ENCODE results near the gene EYA4. TPM values are rescaled to one million over a fixed set of nuclear protein-coding genes. Genes with fewer than 3 reads are reported as not detected.

Gene EYA4
- total RNA-seq, 4 donors from 2014 or later, result 0.10 to 3.4 (median 0.23) TPM; not detected in 1

GRCh38 chr6:133478673-133479072 lies 237.5 kb downstream of the EYA4 start:
- no peak overlapping the region for H3K27ac ChIP-seq
- 72% methylated on average over 2 of the region's 2 CpGs for WGBS
- H3K4me1 ChIP-seq, result no peaks in the 10 kb centered on the region
- TF ChIP-seq POLR2AphosphoS5 (IDR thresholded peaks at IDR 0.05) (no peak), EP300 (IDR thresholded peaks at IDR 0.05) (no peak), CTCF (IDR thresholded peaks at IDR 0.05) (no peak), POLR2A (IDR thresholded peaks at IDR 0.05) (no peak)
- no peaks in the 10 kb centered on the region for H3K9me3 ChIP-seq
- no peaks in the 10 kb centered on the region for H3K27me3 ChIP-seq
- H3K4me3 ChIP-seq, result no peak overlapping the region
- H3K36me3 ChIP-seq, result no peaks in the 10 kb centered on the region
- DNase-seq (ENCODE audit: low spot score in 2 of 2), result no peak

GRCh38 chr6:133487174-133487573 lies 246.0 kb downstream of the EYA4 start:
- Histone ChIP-seq H3K4me1 (no peaks in the 10 kb centered on the region), H3K27ac (no peak overlapping the region), H3K9me3 (no peaks in the 10 kb centered on the region), H3K36me3 (no peaks in the 10 kb centered on the region), H3K4me3 (no peak overlapping the region), H3K27me3 (no peaks in the 10 kb centered on the region)
- 70% methylated on average over 2 of the region's 2 CpGs for WGBS
- TF ChIP-seq CTCF (IDR thresholded peaks at IDR 0.05) (no peak), EP300 (IDR thresholded peaks at IDR 0.05) (no peak), POLR2AphosphoS5 (IDR thresholded peaks at IDR 0.05) (no peak), POLR2A (IDR thresholded peaks at IDR 0.05) (no peak)
- DNase-seq (ENCODE audit: low spot score in 2 of 2), result no peak

- Histone ChIP-seq H3K36me3 (no peaks in the 10 kb centered on the region), H3K4me1 (no peaks in the 10 kb centered on the region), H3K4me3 (no peak overlapping the region), H3K27me3 (no peaks in the 10 kb centered on the region), H3K27ac (no peak overlapping the region), H3K9me3 (no peaks in the 10 kb centered on the region)
- TF ChIP-seq POLR2A (IDR thresholded peaks at IDR 0.05) (no peak), EP300 (IDR thresholded peaks at IDR 0.05) (no peak), POLR2AphosphoS5 (IDR thresholded peaks at IDR 0.05) (no peak), CTCF (IDR thresholded peaks at IDR 0.05) (no peak)
- 82% methylated on average over 1 of the region's 1 CpG for WGBS
- DNase-seq (ENCODE audit: low spot score in 2 of 2), result no peak
These were observed 254.2 kb downstream of the EYA4 start for GRCh38 chr6:133495205-133495903.

- Histone ChIP-seq H3K4me3 (no peak overlapping the region), H3K36me3 (no peaks in the 10 kb centered on the region), H3K9me3 (no peaks in the 10 kb centered on the region), H3K27ac (no peak overlapping the region), H3K4me1 (peaks cover 14% of the 10 kb centered on the region), H3K27me3 (no peaks in the 10 kb centered on the region)
- TF ChIP-seq POLR2A (IDR thresholded peaks at IDR 0.05) (no peak), EP300 (IDR thresholded peaks at IDR 0.05) (no peak), CTCF (IDR thresholded peaks at IDR 0.05) (no peak), POLR2AphosphoS5 (IDR thresholded peaks at IDR 0.05) (no peak)
- DNase-seq (ENCODE audit: low spot score in 2 of 2), result no peak
- WGBS, result 54% methylated on average over 3 of the region's 3 CpGs
These were observed 258.5 kb downstream of the EYA4 start for GRCh38 chr6:133499662-133500061.

GRCh38 chr6:133501675-133502270 lies 260.6 kb downstream of the EYA4 start:
- no peak for TF ChIP-seq POLR2A (IDR thresholded peaks at IDR 0.05)
- Histone ChIP-seq H3K9me3 (no peaks in the 10 kb centered on the region), H3K4me3 (no peak overlapping the region), H3K4me1 (peaks cover 14% of the 10 kb centered on the region), H3K27me3 (no peaks in the 10 kb centered on the region), H3K36me3 (no peaks in the 10 kb centered on the region), H3K27ac (peak overlapping the region; percentile 69)
- no peak for DNase-seq (ENCODE audit: low spot score in 2 of 2)
- 47% methylated on average over 4 of the region's 4 CpGs for whole genome bisulfite sequencing
